Measurements from ENCODE around the gene RBP2.

DNA sequence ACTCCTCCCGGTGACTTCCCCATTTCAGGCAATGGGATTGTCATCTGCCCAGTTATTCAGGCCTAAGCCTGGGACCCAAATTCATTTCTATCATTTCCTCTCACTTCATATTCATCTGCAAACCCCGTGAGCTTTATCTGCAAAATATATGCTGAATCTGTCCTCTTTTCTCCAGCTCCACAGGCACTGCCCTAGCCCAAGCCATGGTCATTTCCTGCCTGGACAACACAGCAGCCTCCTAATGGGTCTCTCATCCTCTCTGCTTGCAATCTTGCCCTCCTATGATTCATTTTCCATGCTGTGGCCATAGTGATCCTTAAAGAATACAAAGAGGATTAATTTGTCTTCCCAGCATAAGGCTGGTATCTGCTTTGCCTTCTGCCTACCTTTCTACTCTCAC is 6.1 kb downstream of the RBP2 start:
- TF ChIP-seq, protein P1, sequence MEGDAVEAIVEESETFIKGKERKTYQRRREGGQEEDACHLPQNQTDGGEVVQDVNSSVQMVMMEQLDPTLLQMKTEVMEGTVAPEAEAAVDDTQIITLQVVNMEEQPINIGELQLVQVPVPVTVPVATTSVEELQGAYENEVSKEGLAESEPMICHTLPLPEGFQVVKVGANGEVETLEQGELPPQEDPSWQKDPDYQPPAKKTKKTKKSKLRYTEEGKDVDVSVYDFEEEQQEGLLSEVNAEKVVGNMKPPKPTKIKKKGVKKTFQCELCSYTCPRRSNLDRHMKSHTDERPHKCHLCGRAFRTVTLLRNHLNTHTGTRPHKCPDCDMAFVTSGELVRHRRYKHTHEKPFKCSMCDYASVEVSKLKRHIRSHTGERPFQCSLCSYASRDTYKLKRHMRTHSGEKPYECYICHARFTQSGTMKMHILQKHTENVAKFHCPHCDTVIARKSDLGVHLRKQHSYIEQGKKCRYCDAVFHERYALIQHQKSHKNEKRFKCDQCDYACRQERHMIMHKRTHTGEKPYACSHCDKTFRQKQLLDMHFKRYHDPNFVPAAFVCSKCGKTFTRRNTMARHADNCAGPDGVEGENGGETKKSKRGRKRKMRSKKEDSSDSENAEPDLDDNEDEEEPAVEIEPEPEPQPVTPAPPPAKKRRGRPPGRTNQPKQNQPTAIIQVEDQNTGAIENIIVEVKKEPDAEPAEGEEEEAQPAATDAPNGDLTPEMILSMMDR (IDR thresholded peaks at IDR 0.05) = no peak
- TF ChIP-seq EP300 (IDR thresholded peaks at IDR 0.05) (no peak), POLR2A (IDR thresholded peaks at IDR 0.05) (no peak)
